Activated CD8-positive, alpha-beta memory T cell treated with anti-CD3 and anti-CD28 coated beads, Interleukin-2, amount 50 U/mL, for 24 hours (primary cell): ENCODE data around the gene PLA2R1.
"Not testable (repeated sequence)": the region's sequence is repeated elsewhere in the genome, so short reads cannot be mapped to it uniquely, and the experiment has no call there.

Experiments
- DNase-seq: peaks from one replicate; pipeline ENCODE4 v3.0.0-alpha.2; 2020; ENCODE audit errors: extremely low read depth

The PLA2R1 gene

DNA sequence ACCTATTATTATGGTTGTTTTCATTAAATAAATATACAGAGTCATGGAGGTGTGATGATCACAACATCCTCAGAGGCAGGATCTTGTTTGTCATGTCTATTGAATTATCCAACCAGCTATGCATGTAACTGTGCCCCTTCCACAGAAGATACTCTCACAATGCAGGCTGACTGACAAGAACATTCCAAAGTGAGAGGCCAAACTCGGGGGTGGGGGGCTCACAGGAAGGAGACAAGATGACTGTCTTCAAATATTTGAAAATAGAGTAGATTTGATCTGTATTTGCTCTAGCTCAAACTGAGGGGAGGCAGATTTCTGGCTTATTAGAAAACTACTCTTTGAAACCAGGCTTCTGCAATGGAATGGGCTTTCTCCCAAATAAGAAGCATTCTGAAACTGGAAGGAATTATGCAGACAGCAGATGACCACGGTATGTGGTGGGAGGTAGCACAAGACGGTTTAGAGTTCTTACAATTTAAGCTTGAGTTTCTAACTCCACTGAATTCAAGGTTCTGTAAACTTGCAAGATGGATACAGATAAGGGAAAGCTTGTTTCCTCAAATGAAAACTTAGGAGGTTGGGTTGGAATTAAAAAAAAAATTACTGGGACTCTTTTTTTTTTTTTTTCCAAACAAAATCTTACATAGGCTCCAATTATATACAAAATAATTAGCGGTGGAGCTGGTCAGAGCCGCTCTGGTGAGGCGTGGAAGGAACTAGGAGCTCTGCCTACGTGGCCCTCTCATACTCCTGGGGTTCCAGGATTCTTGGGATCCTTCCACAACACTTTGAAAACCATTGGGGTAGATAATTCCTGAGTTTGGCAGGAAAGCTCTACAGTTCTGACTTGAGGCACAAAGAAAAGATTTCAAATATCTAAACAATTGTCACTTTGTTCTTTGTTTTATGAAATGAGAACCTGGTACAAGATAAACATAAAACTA, 79.3 kb downstream of the PLA2R1 start:
- no peak for DNase-seq

DNA sequence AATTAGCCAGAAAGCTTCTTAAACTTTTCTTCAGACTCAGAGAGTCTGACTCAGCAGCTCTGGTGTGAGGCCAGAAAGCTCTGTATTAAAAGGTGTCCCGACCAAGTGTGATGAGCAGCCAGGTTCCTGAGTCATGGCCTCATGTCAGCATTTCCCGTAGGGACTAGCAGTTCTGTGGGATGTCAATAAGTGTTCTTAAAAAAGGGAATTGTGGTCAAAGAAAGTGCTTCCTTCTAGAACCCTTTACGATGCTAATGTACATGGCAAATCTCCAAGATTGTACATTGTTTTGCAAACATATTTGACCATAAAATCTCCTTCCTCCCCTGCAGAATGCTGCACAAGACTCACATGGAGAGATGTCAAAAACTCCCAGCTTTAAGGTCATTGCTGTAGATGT, 80.1 kb downstream of the PLA2R1 start:
- no peak for DNase-seq

DNA sequence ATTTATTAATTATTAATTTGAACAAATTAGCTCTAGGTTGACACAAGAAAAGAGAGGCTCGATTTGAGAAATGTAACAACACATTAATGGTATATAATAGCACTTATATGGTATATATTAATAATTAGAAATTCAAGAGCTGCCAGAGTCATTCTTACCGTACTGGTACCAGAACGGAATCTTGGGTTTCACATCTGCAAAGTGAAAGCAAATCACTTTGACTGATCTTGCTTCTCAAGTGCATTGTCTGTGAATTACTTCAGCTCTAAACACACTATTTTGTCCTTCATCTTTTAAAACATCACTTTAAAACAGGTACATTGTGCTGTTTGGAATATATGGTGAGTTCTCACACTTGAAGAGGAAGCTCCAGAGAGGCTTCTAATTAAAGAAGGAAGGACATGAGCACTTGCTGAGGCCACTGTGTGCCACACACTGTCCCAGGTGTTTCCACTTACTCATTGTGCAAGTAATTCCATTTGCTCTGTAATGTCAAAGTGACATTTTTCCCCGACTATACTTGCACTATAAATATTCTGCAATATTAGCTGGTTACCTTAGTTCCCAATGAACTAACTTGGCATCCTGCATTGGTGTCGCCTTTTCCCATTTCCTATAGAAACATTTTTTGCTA, 85.8 kb downstream of the PLA2R1 start:
- DNase-seq: no peak

DNA sequence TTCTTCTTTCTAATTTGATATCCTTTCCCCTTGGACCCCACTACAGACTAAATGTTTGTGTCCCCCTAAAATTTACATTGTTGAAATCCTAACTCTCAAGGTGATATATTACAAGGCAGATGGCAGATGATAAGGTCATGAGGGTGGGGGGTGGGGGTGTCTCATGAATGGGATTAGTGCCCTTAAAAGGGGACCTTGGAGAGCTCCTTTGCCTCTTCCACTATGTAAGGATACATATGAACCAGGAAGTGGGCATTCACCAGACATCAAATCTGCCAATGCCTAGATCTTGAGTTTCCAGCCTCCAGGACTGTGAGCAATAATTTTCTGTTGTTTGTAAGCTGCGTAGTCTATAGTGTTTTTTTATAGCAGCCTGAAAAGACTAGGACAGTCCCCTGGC, 89.1 kb downstream of the PLA2R1 start:
- DNase-seq: no peak

DNA sequence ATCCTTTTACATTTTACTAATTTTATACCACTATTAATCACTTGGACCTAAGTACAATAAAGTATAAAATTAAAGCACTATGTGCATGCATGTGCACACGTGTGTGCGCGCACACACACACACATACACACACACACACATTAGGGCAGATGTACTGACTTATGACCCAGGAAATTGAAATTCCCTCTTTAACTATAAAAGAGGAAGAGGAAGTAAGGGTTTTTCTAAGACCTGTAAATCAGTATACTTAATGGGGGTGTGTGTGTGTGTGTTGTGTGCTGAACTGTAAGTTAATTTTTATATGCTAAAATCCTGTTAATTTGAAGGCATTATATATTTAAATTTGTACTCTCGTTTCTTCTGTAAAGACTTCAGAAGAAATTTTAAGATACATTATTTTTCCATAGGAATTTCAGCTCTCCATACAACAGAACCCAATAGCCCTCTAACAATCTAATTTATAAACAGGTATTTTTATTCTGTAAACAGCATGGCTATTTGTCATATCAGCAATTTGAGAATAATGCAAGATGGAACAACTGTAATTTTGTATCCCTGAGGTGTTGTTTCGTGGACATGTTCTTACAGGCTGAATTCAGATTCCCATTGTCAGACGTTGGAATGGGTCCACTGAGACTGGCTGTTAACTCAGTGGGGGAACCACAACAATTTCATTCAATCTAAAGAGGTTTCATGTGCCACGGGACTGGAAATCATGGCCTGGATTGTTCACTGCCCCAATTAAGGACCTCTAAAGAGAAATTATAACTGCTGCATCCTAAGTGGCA, 90.9 kb downstream of the PLA2R1 start:
- no peak for DNase-seq

DNA sequence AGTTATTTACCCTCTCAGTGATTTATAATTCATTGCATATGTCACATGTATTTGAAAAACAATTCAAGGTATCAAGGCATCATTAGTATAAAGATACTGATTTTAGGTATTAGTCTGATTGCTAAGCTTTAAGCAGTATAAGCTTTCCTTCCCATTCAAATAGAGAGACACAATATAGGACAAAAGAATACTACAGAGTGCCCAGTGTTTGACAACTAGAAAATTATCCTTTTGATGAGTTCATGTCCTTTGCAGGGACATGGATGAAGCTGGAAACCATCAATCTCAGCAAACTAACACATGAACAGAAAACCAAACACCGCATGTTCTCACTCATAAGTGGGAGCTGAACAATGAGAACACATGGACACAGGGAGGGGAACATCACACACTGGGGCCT, 91.9 kb downstream of the PLA2R1 start:
- not testable (repeated sequence) for DNase-seq

DNA sequence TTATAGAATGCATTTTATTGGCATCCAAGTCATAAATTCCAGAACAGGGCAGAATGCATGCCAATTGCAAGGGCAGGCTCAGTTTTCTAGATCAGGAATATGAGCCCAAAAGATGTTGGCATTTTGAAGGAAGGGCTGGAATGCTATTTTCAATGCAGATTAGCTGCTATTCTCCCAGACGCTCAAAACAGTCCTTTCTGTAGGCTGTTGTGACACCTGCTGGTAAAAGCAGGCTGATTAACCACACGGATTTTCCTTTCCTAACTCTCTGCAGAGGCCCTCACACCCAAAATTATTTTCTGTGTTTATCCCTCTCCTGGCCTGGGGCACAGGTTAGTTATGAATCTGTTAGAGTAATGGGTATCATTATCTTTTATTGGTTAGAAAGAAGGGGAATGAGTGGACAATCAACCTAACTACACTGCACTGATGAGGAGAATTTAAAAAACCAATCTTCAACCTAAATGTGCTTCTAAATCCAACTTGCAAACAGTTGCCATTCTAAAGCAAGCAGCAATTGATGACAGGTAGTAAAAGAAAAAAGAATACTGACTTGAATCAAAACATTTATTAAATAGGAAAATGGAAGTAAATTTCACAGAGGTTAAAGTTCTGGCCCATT, 94.0 kb downstream of the PLA2R1 start:
- DNase-seq: no peak

DNA sequence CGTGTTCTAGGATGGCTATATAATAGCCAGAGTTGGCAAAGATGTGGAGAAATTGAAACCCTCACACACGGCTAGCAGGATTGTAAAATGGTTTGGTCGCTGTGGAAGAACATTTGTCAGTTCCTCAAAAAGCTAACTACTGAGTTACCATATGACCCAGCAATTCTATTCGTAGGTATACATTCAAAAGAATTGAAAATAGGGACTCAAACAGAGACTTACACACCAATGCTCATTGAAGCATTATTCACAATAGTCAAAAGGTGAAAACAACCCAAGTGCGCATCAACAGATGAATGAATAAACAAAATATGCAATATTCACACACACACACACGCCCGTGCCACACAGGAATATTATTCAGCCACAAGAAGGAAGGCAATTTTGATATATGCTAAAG, 98.7 kb downstream of the PLA2R1 start:
- DNase-seq: no peak

DNA sequence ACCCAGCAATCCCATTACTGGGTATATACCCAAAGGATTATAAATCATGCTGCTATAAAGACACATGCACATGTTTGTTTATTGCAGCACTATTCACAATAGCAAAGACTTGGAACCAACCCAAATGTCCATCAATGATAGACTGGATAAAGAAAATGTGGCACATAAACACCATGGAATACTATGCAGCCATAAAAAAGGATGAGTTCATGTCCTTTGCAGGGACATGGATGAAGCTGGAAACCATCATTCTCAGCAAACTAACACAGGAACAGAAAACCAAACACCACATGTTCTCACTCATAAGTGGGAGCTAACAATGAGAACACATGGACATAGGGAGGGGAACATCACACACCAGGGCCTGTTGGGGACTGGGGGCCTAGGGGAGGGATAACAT, 99.9 kb downstream of the PLA2R1 start:
- DNase-seq: not testable (repeated sequence)

DNA sequence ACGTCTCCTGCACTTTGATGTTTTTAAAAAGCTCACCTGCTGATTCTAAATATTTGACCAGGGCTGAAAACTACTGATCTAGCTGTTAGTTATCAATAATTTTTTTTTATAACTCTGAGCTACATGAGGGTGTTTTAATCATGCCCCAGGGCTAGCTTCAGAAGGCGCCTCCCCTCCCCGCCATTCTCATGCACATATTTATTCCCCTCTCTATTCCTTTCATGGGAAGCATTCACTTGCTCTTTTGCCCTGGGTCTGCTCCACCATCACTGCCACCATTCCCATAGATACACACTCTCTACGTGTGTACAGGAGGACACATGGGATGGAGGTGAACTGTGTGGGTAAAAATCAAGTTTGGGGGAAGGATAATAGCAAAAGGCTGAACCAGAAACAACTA, 101.0 kb downstream of the PLA2R1 start:
- no peak for DNase-seq

DNA sequence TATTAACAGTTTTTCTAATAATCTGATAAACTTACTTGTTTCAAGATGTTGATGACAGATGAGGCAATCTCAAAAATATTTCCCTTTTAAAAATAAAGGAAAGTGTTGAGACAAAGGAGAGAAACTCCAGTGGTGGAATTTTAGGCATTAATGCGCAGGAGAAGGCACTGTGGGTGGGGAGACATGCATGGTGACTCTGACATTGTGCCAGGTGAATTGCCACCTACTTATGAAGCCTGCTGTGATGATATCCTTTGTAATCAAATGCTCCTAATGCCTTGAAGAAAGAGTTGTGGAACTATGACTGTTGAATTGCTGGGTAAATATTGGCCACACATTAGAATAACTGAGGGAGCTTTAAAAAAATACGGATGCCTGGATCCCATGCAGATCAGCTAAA, 101.4 kb downstream of the PLA2R1 start:
- no peak for DNase-seq

DNA sequence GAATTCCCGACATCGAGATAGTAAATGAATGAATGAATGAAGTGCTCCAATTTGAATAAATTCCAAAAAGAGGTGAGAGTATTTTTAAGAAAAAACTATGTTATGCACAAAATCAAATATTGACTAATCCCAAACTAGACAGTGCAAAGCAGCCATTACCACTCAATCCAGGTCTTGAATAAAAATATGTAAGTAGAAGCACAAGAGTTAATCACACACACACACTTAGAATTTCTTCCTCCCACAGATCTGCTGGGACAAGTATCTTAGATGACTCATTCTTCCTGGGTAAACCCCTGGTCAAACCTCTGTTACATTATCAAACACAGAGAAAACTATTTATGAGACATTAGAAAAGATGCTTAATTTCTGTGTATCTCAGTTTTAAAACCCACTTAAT, 102.0 kb downstream of the PLA2R1 start:
- DNase-seq: no peak

DNA sequence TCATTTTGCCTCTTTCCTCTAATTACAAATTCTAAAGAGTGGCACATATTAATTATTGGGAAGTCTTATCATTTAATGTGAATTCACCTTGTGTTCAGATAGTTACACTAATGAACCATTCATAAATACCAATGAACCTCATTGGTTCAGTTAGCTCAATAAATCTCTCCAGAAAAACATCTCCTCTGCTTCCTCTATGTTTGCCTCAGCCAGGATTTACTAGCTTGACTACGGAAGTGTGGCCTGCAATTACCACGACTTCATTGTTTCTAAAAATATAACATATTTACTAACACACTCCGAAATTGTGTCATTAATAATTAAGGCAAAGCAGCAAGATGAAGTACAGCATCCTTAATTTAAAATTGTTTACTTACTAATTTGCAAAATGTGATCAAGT, 103.3 kb downstream of the PLA2R1 start:
- DNase-seq: no peak

DNA sequence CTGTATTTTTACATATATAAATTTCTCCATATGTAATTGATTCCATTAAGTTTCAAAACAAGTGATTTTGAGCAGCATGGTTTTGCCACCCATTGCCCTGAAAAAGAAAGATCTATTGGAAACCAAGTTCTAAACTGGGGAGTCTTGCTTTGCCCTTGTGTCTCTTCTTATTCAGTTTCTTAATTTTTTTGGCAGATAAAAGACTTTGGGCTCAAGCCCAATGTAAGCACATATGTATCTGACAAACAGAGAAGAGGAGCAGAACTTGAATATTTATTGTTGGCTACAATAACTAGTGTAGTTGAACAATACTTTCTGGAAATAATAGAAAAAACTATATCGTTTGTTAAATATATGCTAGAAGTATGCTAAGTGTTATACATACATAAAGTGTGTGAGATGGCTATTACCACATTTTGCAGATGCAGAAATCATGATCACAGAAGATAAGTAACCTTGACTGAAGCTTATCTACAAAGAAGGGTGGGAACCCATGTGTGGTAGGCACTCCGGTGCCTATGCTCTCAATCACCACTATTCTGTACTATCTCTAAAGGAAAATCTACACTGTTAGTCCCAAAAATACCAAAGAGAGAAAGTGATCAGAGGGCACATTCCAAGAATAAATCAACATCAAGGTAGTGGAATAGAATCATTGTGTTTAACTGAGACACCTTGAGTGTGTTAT, 109.1 kb downstream of the PLA2R1 start:
- no peak for DNase-seq

DNA sequence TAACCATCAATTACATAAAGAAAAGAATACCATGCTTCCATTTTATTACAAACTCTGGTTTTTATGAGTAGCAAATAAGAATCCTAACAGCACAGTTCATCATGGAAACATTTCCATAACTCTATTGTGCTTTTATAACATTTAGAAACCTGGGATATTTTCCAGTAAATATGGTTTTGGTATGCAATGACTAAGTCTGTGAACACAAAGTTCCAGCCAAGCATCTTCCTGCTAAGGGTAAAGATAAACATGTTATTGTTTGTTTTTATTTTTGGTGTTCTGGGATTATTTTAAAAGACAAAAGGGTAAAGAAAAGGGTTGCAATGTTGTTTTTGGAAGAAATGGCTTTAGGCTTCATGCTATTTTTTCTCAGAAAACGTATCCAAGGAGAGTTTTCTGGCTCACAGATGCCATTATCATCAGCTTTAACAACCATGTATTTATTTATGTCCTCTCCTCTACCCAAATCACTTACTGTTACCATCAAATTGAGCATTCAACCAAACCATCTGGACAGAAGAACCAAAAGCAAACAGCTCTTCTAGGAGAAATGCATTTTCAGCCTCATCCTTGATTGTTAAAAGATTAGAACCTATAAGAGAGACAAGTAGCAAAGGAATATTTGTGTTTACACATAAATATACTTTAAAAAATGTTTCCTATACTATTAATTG, 116.0 kb downstream of the PLA2R1 start:
- no peak for DNase-seq

DNA sequence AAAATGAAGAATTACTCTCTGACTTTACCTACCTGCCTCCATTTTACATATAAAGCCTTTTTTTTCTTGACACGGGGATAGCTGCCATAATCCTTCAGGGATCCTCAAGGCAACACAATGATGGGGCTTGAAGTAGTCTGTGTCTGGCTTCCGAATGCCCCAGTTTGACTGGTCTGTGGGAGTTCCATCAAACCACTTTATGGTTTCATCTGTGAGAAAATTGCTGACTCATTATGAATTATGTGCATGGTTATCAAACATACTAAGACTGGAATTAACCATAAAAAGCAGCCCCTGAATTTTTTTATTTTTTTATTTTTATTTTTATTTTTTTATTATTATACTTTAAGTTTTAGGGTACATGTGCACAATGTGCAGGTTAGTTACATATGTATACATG, 117.5 kb downstream of the PLA2R1 start:
- DNase-seq: no peak

DNA sequence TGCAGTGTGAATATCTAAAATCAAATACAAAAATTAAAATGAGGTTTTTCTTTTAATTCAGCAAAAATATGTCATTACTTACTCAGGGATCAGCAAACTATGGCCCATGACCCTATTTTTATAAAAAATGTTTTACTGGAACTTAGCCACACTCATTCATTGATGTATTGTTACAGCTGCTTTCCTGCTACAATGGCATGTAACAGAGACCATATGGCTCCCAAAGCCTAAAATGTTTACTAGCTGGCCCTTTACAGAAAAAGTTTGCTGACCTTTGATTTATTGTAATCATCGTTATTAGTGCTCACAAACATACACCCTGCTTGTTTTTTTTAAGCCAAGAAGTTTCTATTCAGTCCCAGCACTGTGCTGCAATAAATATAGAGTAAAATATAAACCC, 120.3 kb downstream of the PLA2R1 start:
- DNase-seq: no peak

DNA sequence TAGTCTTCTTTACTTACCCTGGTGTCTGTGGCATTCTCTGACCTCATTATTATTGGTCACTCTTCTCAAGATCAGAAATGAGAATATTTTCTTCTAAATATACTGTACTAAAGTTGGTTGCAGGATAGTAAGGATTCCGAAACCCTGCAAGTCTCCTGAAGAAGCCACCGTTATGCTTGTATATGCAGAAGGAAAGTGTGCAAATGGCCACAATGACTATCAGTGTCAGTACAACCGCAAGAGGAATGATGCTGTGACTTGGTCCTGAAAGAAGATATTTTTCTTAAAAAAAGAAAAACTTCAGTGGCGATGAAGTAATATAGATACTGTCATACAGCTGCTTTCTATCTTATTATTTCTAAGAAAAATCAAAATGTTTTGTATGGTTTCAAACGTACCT, 120.7 kb downstream of the PLA2R1 start:
- DNase-seq: no peak

DNA sequence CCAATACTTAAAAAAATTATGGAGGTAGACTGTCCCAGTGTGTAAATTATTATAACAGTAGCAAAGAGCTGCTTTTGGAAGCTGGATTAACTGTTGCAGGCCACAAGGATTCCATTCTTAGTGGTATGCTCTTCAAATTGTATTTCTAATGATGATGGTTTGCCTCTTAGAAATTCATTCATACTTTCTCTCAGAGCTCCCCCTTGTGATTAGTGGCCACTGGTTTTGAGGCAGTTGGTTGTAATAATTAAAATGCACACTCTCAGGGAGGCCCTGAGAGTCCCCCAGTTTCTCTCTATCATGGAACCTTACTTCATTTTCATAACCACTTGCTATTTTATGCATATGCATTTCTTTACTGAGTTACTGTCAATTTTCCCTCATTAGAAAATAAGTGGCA, 122.5 kb downstream of the PLA2R1 start:
- no peak for DNase-seq

DNA sequence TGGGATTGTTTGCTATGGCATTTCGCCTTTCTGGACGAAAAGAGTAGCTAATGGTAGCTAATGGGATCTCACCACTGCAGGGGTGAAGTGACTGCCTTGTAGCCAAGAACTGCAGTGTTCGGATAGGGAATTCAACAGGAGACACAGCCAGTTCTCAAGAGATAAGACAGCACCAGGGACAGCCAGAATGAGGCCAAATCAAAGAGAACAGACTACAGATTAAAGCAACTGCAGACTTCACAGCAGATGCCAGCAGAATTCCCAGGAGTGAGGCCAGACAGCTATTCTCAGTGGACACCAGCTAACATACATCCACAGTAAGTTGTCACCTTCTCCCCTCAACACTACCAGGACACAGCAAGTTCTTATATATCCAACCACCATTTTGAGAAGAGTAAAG, 124.0 kb downstream of the PLA2R1 start:
- DNase-seq: no peak

DNA sequence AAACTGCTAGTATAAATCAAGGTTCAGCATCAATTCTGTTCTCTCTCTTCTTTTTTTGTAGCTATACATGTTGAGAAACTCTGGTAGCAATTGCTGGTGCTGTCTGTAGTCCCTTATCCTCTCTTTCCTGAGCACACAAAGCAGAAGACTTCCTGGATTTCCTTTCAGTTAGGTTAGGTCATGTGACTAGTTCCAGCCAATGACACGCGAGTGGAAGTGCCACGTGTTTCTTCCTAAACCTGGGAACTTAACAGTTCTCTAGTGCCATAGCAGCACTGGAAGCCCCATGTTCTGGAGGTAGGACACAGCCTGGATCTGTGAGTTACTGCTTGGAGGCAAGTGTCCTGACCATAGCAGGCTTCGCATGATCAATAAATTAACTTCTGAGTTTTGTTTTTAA, 125.9 kb downstream of the PLA2R1 start:
- no peak for DNase-seq
